ENCODE data around the gene ANKRD6.

- TF ChIP-seq CTCF (IDR thresholded peaks at IDR 0.05) (no peak), EZH2 (IDR thresholded peaks at IDR 0.05; ENCODE audit: borderline replicate concordance, insufficient read depth, low read depth, low read length, poor library complexity, severe bottlenecking) (no peak)
Measured at GRCh38 chr6:89583559-89583958, 150.6 kb downstream of the ANKRD6 start.

All from B cell (primary cell).